DND-41 (cell line): Measurements from ENCODE around the gene PHLPP1.

Experiments used
- ATAC-seq: fragments of 200-7000 bp; cut with Tn5 transposase; 3 replicates; pipeline ENCODE4 v1.9.1; 2021; ENCODE audit warnings: low read depth; ENCODE audit not compliant: insufficient read depth
- DNase-seq: peaks from one replicate; pipeline ENCODE4 v3.0.0-alpha.2; 2020
- H2AFZ ChIP-seq: 2 replicates; pipeline ENCODE4 v1.6.0; 2012; ENCODE audit warnings: low read depth, low read length
- H3K27ac ChIP-seq: 2 replicates; pipeline ENCODE4 v1.5.1; 2012; ENCODE audit warnings: low read length, inconsistent platforms
- H3K27me3 ChIP-seq: fragments of 200-600 bp; sonication (generic); 2 replicates; pipeline ENCODE4 v1.6.0; 2012; ENCODE audit warnings: low read length, mild to moderate bottlenecking, inconsistent platforms; ENCODE audit not compliant: insufficient read depth, poor library complexity
- H3K36me3 ChIP-seq: 2 replicates; pipeline ENCODE4 v1.5.1; 2012; ENCODE audit warnings: low read length, inconsistent platforms; ENCODE audit not compliant: insufficient read depth
- H3K4me1 ChIP-seq: 2 replicates; pipeline ENCODE4 v1.5.1; 2012; ENCODE audit warnings: mild to moderate bottlenecking, low read length; ENCODE audit not compliant: insufficient read depth
- H3K4me2 ChIP-seq: 2 replicates; pipeline ENCODE4 v1.6.0; 2012; ENCODE audit warnings: mild to moderate bottlenecking, moderate library complexity, low read length, inconsistent platforms; ENCODE audit not compliant: insufficient read depth
- H3K4me3 ChIP-seq, 2 experiments: fragments of 200-600 bp in 1 of 2; shearing (Covaris generic) in 1 of 2; 2 replicates each; pipeline ENCODE4 v1.5.1; 2012 to 2016; ENCODE audit warnings: inconsistent platforms in 2 of 2, low read length in 2 of 2, mild to moderate bottlenecking in 2 of 2, low read depth in 1 of 2, moderate library complexity in 1 of 2
- H3K79me2 ChIP-seq: 2 replicates; pipeline ENCODE4 v1.6.0; 2012; ENCODE audit warnings: low read length, inconsistent platforms; ENCODE audit not compliant: insufficient read depth
- H3K9ac ChIP-seq: 2 replicates; pipeline ENCODE4 v1.6.0; 2012; ENCODE audit warnings: low read depth, mild to moderate bottlenecking, inconsistent platforms, low read length, moderate library complexity
- H3K9me3 ChIP-seq: 2 replicates; pipeline ENCODE4 v1.5.1; 2012; ENCODE audit warnings: low read length, moderate library complexity, mild to moderate bottlenecking, inconsistent platforms; ENCODE audit not compliant: insufficient read depth, severe bottlenecking
- H4K20me1 ChIP-seq: 2 replicates; pipeline ENCODE4 v1.6.0; 2012; ENCODE audit warnings: low read length; ENCODE audit not compliant: insufficient read depth
- EZH2 ChIP-seq: IDR thresholded peaks from 3 replicates; pipeline ENCODE4 v1.6.1; 2012; ENCODE audit warnings: borderline replicate concordance, low read depth, mild to moderate bottlenecking, moderate library complexity, low read length, inconsistent platforms; ENCODE audit not compliant: severe bottlenecking
- TF ChIP-seq, protein P1 (sequence below): IDR thresholded peaks from 2 replicates; pipeline ENCODE4 v1.5.1; 2012; ENCODE audit warnings: borderline replicate concordance, low read length, moderate library complexity, mild to moderate bottlenecking; ENCODE audit not compliant: poor library complexity, severe bottlenecking; ENCODE audit errors: extremely low read depth

Gene PHLPP1

DNA sequence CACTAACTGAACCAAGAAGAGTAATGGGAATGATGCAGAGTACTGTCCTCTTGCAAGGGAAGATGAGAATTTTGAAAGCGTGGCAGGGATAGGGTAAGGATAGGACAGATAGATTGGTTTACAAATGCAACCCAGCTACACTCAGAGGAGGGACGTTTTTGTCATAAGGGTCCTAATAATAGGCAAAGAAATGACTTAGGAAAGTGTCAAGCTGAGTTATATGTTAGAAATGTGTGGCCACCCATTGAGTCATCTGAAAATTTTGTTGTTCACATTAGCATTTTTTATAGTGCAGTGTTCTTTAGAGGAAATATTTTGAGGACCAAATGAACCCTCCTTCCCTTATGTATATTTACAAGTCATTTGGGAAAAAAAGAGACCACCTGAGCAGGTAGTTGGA is 137.5 kb downstream of the PHLPP1 start:
- H3K4me3 ChIP-seq = no peak overlapping the region
- H3K79me2 ChIP-seq = no peaks in the 10 kb centered on the region

GRCh38 chr18:62856294-62856693 is 141.0 kb downstream of the PHLPP1 start:
- Histone ChIP-seq H3K9me3 (no peaks in the 10 kb centered on the region), H3K4me2 (no peak overlapping the region), H3K4me3 (no peak overlapping the region), H3K79me2 (no peaks in the 10 kb centered on the region), H4K20me1 (no peaks in the 10 kb centered on the region), H3K4me1 (no peaks in the 10 kb centered on the region), H3K36me3 (no peaks in the 10 kb centered on the region), H2AFZ (no peak overlapping the region), H3K27ac (no peak overlapping the region), H3K27me3 (no peaks in the 10 kb centered on the region), H3K9ac (no peak overlapping the region)
- no peak for ATAC-seq
- DNase-seq = no peak
- TF ChIP-seq EZH2 = no peak
- TF ChIP-seq, protein P1, sequence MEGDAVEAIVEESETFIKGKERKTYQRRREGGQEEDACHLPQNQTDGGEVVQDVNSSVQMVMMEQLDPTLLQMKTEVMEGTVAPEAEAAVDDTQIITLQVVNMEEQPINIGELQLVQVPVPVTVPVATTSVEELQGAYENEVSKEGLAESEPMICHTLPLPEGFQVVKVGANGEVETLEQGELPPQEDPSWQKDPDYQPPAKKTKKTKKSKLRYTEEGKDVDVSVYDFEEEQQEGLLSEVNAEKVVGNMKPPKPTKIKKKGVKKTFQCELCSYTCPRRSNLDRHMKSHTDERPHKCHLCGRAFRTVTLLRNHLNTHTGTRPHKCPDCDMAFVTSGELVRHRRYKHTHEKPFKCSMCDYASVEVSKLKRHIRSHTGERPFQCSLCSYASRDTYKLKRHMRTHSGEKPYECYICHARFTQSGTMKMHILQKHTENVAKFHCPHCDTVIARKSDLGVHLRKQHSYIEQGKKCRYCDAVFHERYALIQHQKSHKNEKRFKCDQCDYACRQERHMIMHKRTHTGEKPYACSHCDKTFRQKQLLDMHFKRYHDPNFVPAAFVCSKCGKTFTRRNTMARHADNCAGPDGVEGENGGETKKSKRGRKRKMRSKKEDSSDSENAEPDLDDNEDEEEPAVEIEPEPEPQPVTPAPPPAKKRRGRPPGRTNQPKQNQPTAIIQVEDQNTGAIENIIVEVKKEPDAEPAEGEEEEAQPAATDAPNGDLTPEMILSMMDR = no peak

More for the DNA sequence above, 137.5 kb downstream of the PHLPP1 start:
- no peak overlapping the region for H3K9ac ChIP-seq
- no peaks in the 10 kb centered on the region for H4K20me1 ChIP-seq
- no peak overlapping the region for H2AFZ ChIP-seq
- H3K4me1 ChIP-seq = no peaks in the 10 kb centered on the region
- H3K4me2 ChIP-seq = no peak overlapping the region
- H3K9me3 ChIP-seq = no peaks in the 10 kb centered on the region
- H3K36me3 ChIP-seq = no peaks in the 10 kb centered on the region
- TF ChIP-seq, protein P1 = no peak
- no peak for TF ChIP-seq EZH2
- no peak for DNase-seq
- H3K27me3 ChIP-seq = no peaks in the 10 kb centered on the region
- ATAC-seq = no peak
- no peak overlapping the region for H3K27ac ChIP-seq

GRCh38 chr18:62857263-62857976 is 142.1 kb downstream of the PHLPP1 start:
- Histone ChIP-seq H3K9ac (no peak overlapping the region), H3K4me1 (no peaks in the 10 kb centered on the region), H4K20me1 (no peaks in the 10 kb centered on the region), H3K79me2 (no peaks in the 10 kb centered on the region), H3K9me3 (no peaks in the 10 kb centered on the region), H2AFZ (no peak overlapping the region), H3K27me3 (no peaks in the 10 kb centered on the region), H3K4me2 (no peak overlapping the region), H3K4me3 (no peak overlapping the region), H3K36me3 (no peaks in the 10 kb centered on the region), H3K27ac (no peak overlapping the region)
- ATAC-seq (no peak), DNase-seq (no peak)
- TF ChIP-seq, protein P1 = no peak
- no peak for TF ChIP-seq EZH2
